ENCODE measurements around the gene FOXO3B.
"Not testable (repeated sequence)": the region's sequence is repeated elsewhere in the genome, so short reads cannot be mapped to it uniquely, and the experiment has no call there.

Gene FOXO3B

DNA sequence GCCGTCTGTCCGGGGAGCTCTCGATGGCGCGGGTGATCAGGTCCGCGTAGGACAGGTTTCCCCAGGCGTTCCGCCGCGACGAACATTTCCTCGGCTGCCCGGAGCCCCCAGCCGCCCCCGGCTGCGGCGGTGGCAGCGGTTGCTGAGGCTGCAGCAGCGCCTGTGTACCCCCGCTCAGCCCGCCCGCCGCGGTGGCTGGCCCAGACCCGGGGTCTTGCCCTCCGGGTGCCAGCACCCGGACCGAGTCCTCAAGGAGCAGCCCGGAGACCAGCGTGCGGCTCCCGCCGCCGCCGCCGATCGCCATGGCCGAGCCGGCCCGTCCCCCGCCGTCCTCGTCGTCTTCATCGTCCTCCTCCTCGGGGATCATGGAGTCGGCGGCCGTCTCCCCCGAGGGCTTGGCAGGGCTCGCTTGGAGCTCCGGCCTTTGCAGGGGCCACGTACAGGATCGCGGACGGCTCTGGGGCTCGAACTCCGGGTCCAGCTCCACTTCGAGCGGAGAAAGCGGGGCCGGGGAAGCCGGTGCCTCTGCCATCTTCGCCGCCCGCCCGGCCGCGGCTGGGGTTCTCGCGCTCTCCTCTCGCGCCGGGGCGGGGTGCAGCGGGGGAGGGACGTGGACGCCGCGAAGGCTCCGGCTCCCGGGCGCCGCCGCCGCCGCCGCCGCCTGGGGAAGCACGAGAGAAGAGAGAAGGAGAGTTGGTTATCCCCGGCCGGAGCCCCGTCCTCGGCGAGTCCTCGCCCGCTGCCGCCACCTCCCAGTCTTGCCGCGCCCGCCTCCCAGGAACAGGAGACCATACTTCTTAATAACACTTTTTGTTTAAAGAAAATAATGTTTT lies 9.5 kb downstream of the FOXO3B start:
- POLR2A ChIA-PET (ENCODE audit: low non-redundant PET); H3K27ac ChIP-seq; DNase-seq (ENCODE audit: low spot score): not testable (repeated sequence)
- CTCF ChIA-PET = interaction anchor here (0.6 to 0.7 kb wide), 2 partner anchors 188 to 319 kb away, joined by 3 read pairs; no protein-coding TSS in a partner anchor

DNA sequence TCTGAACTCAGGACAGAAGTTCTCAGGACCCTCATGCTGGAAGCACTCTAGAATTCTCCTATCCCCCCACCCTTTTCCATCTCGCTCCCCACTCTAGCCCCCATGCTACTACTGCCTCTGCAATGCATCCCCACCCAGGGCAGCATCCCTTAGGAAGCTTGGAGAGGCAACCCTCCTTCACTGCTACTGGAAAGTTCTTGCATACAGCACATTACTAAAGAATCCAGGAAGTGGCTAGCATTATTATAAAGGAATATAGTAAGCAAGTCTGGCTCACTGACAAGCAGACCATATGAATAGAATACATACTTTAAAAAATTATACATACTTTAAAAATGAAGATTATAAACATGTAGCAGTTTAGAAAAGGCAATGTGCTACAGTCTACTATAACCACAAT lies 13.5 kb downstream of the FOXO3B start:
- POLR2A ChIA-PET (ENCODE audit: low non-redundant PET); DNase-seq (ENCODE audit: low spot score); H3K27ac ChIP-seq; CTCF ChIA-PET: not testable (repeated sequence)

DNA sequence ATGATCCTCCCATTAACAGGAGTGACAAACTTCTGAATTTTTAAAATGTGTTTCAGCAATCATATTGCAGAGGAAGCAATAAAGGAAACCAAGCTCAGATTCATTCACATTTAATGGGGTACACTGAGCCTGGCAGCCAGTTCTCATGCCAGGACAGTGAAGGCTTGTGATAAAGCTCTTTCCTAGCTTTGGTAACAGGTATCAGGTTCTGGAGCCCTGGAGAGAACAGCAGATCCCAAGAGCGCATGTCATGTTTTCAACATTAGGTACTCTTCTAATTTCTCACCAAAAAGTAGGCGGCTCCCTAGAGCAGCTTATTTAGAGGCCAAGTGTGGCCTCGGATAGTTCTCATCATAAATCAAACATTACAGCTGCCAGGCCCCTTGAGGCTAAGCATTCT lies 14.6 kb downstream of the FOXO3B start:
- H3K27ac ChIP-seq; DNase-seq (ENCODE audit: low spot score); CTCF ChIA-PET; POLR2A ChIA-PET (ENCODE audit: low non-redundant PET): not testable (repeated sequence)

DNA sequence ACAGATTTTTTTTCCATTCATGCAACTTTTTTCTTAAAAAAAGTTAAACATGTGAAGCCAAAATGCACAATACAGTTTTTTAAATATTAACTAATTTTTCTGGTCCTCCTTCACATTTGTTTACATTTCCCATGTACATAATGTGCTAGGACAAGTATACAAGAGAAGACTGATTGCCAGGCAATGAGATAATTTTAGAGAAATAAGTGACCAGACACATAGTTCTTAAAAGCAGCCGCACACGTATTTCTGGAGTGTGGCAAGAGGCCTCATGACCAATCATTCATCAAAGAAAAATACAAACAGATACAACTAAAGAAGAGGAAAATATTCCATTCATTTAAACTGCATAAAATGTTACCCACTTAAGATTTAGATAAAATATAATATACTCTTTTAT lies 15.8 kb downstream of the FOXO3B start:
- CTCF ChIA-PET; POLR2A ChIA-PET (ENCODE audit: low non-redundant PET); H3K27ac ChIP-seq; DNase-seq (ENCODE audit: low spot score): not testable (repeated sequence)

DNA sequence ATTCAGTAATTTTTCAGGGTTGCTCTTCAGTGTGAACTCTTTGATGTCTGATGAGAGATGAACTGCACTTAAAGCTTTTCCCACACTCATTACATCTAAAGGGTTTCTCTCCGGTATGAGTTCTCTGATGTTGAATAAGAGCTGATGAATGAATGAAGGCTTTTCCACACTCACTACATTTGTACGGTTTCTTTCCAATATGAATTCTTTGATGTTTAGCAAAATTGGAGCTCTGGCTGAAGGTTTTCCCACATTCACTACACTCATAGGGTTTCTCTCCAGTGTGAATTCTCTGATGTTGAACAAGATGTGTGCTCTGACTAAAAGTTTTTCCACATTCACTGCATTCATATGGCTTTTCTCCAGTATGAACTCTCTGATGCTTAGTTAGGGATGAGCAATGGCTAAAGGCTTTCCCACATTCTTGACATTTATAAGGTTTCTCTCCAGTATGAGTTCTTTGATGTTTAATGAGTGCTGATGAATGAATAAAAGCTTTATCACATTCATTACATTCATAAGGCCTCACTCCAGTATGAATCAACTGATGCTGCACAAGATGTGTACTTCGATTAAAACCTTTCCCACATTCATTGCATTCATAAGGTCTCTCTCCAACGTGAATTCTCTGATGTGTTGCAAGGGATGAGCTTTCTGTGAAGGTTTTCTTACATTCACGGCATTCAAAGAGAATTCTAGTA lies 20.0 kb downstream of the FOXO3B start:
- POLR2A ChIA-PET (ENCODE audit: low non-redundant PET); DNase-seq (ENCODE audit: low spot score); H3K27ac ChIP-seq; CTCF ChIA-PET: not testable (repeated sequence)

DNA sequence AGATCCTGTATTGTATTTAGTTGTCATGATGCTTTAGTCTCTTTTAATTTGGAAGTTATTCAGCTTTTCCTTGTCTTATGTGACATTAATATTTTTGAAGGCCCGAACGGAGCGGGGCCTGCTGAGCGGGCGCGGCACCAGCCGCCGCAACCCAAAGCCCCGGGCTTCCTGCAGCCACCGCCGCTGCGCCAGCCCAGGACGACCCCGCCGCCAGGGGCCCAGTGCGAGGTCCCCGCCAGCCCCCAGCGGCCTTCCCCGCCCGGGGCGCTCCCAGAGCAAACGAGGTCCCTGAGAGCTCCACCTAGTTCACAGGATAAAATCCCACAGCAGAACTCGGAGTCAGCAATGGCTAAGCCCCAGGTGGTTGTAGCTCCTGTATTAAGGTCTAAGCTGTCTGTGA lies 32.0 kb downstream of the FOXO3B start:
- DNase-seq (ENCODE audit: low spot score); H3K27ac ChIP-seq; CTCF ChIA-PET; POLR2A ChIA-PET (ENCODE audit: low non-redundant PET): not testable (repeated sequence)

DNA sequence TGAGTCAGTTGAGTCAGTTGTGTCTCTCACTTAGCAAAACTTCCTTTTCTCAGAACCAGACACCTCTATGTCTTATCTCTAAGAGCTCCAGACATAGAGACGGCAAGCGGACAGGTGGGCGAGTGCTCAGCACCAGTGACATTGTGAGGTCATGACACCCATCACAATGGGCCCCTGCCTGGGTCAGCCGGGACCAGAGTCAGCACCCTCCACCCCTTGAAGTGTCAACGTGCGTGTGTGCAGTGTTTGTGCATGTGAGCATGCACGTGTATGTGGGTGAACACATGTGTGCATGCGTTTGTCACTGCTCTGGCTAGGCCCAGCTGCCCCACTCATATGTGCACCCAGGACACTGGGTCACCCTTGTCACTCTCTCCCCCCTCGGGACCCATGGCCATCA lies 37.8 kb downstream of the FOXO3B start, which contains the start of gene TBC1D28:
TSS of gene TBC1D28 (minus strand) at position 101 of the 400 bp plus-strand sequence. CDS start 3,039 bp downstream, outside the sequence.
- H3K27ac ChIP-seq; DNase-seq (ENCODE audit: low spot score); CTCF ChIA-PET; POLR2A ChIA-PET (ENCODE audit: low non-redundant PET): not testable (repeated sequence)

DNA sequence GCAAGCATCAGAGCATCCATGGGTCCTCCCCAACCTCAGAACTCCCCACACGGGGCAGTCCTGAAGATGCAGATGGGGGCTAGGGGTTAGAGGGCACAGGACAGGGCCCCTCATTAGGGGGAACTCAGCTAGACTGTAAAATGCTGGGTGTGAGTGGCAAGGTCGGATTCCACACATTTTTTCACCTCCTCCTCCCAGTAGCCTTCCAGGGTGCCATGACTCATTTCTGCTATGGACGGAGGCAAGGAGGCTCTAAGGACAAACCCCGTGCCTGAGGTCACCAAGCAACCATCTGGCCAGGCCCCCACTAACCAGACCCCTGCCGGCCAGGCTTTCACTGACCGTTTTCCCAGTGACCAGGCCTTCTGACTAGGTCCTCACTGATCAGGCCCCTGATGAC lies 39.0 kb downstream of the FOXO3B start:
- POLR2A ChIA-PET (ENCODE audit: low non-redundant PET); DNase-seq (ENCODE audit: low spot score); H3K27ac ChIP-seq; CTCF ChIA-PET: not testable (repeated sequence)

DNA sequence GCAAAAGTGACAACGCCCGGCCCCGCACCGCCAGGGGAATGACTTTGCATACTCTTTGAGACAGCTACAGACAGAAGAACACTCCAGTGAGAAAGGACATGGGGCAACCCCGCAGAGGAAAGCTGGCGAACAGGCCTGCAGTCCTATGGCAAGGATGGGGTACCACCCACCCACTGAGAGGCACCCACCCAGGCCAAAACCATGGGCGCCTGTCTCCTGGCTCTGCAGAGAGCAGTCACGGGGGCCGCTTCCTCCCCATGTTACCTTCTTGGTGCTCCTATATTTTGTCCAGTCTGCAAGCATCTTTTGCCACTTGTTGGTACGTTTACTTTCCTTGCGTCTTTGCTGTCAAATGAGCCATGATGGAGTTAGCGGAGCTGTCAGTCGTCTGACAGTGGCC lies 43.8 kb downstream of the FOXO3B start:
- DNase-seq (ENCODE audit: low spot score); POLR2A ChIA-PET (ENCODE audit: low non-redundant PET); H3K27ac ChIP-seq: not testable (repeated sequence)
- CTCF ChIA-PET = interaction anchor here (0.6 kb wide), 1 partner anchor 215 kb away, joined by 6 read pairs; no protein-coding TSS in a partner anchor

DNA sequence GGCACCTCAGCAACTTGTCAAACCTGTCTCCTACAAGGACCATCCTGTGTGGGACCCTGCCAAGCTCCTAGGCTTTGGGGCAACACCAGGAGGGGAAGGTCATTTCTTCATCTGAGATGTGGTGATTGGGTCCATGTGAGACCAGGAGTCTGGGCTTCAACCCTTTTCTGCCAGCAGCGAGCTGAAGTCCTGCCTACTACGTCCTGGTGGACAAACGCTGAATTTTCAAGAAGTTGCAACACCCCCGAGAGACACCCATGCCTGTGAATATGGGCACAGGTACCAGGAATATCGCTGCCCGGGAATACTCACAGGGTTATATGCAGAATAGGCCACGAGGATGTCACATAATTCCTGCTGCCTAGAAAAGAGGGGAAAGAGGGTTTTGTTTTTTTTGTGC lies 45.9 kb downstream of the FOXO3B start:
- CTCF ChIA-PET; POLR2A ChIA-PET (ENCODE audit: low non-redundant PET); H3K27ac ChIP-seq; DNase-seq (ENCODE audit: low spot score): not testable (repeated sequence)

DNA sequence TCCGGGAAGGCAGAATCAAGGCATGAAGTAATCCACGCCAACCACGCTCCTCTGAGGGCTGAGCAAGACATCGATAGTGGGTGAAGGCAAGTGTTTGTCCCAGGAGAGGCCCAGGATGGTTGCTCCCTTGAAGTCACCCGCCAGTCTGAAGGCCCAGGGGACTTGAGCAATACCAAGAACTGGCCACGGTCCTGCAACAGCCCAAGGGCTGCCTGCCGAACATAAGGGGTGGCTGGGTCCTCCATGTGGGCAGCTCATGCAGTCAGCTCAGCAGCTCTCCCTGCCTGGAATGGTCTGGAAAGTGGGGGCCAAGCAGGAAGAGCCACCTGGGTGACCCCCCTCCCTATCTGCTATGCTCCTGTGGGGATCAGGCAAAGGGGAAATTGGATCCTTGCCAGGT lies 46.3 kb downstream of the FOXO3B start:
- POLR2A ChIA-PET (ENCODE audit: low non-redundant PET); CTCF ChIA-PET; DNase-seq (ENCODE audit: low spot score); H3K27ac ChIP-seq: not testable (repeated sequence)

DNA sequence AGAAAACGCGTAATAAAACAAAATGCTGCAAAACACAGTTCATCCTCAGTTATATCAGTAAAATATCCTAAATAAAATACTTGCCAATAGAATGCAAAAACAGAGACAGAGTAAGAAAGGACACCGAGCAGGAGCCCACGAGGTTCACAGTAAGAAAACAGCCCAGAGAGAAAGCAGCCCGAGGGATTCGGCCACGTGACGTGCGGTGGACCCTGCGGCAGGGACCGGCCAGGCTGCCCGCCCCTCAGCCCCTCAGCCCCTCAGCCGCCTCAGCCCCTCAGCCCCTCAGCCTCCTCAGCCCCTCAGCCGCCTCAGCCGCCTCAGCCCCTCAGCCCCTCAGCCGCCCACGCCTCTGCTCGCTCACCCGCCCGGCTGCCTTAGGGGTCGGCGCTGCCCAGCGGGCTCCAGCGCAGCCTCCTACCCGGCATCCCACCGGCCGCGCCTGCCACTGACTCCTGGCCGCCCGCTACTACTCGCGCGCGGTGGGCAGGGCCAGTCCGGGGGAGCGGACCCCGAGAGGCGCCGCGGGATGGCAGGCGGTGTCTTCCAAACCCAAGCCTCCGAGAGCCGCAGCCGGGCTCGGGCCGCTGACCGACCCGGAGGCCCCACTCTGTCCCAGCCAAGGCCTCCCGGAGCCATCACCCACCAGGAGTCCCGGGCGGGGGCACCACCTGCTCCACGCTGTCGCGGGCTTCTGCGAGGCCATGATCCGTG lies 47.4 kb downstream of the FOXO3B start:
- DNase-seq (ENCODE audit: low spot score) = not testable (repeated sequence)

More for the DNA sequence above, 47.4 kb downstream of the FOXO3B start:
- H3K27ac ChIP-seq; POLR2A ChIA-PET (ENCODE audit: low non-redundant PET); CTCF ChIA-PET: not testable (repeated sequence)
